Fibroblast of the aortic adventitia (primary cell): ENCODE data around the gene PVRIG. TPM values are rescaled to one million over a fixed set of nuclear protein-coding genes. Genes with fewer than 3 reads are reported as not detected.
"Not testable (repeated sequence)": the region's sequence is repeated elsewhere in the genome, so short reads cannot be mapped to it uniquely, and the experiment has no call there.

Experiments
- DNase-seq: peaks from one replicate; pipeline ENCODE4 v3.0.0-alpha.2; 2010; ENCODE audit warnings: low read depth
- H3K4me3 ChIP-seq: 2 replicates; pipeline ENCODE4 v1.5.1; 2011; ENCODE audit warnings: low read depth, mild to moderate bottlenecking, control low read depth, low read length, moderate library complexity
- total RNA-seq: library from RNA; depleted of rRNA; stranded (reverse); fragments of >200 nt; gene quantifications from 2 replicates; pipeline ENCODE4 v1.2.3, GENCODE V29; 2012; ENCODE audit warnings: low replicate concordance
- TF ChIP-seq, protein P1 (sequence below): IDR thresholded peaks from 2 replicates; pipeline ENCODE4 v1.5.1; 2011; ENCODE audit warnings: mild to moderate bottlenecking, low read length, control low read depth, inconsistent platforms; ENCODE audit not compliant: insufficient read depth

The PVRIG gene
- total RNA-seq, 1 donor: not detected

DNA sequence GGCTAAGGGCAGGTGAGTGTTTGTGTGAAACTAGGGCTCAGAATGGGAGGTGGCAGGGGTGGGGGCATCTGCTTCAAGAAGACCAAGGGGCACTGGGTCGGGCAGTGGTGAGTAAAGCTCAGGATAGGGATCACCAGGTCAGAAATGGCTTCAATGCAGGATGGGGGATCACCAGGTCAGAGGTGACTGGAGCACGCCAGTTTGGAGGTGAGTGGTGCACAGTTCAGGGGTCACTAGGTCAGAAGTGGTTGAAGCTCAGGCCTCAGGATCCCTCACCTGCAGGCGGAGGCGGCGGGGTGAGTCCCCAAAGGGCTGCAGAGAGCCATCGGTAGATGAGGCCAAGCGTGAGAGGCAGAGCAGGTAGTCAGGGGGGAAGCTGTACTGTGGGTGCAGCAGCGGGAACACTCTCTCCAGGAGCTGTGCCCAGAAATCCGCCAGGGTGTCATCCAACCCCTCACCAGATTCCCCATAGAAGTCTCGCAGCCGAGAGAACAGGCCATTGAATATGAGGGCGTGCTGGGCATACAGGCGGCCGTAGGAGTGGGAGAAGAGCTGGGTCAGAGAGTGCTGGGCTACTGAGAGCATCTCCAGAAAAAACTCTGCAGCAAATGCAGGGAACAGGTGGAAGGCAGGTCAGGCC lies 44.3 kb upstream of the PVRIG start:
- no peak for DNase-seq
- TF ChIP-seq, protein P1, sequence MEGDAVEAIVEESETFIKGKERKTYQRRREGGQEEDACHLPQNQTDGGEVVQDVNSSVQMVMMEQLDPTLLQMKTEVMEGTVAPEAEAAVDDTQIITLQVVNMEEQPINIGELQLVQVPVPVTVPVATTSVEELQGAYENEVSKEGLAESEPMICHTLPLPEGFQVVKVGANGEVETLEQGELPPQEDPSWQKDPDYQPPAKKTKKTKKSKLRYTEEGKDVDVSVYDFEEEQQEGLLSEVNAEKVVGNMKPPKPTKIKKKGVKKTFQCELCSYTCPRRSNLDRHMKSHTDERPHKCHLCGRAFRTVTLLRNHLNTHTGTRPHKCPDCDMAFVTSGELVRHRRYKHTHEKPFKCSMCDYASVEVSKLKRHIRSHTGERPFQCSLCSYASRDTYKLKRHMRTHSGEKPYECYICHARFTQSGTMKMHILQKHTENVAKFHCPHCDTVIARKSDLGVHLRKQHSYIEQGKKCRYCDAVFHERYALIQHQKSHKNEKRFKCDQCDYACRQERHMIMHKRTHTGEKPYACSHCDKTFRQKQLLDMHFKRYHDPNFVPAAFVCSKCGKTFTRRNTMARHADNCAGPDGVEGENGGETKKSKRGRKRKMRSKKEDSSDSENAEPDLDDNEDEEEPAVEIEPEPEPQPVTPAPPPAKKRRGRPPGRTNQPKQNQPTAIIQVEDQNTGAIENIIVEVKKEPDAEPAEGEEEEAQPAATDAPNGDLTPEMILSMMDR: no peak
- H3K4me3 ChIP-seq: no peak overlapping the region

DNA sequence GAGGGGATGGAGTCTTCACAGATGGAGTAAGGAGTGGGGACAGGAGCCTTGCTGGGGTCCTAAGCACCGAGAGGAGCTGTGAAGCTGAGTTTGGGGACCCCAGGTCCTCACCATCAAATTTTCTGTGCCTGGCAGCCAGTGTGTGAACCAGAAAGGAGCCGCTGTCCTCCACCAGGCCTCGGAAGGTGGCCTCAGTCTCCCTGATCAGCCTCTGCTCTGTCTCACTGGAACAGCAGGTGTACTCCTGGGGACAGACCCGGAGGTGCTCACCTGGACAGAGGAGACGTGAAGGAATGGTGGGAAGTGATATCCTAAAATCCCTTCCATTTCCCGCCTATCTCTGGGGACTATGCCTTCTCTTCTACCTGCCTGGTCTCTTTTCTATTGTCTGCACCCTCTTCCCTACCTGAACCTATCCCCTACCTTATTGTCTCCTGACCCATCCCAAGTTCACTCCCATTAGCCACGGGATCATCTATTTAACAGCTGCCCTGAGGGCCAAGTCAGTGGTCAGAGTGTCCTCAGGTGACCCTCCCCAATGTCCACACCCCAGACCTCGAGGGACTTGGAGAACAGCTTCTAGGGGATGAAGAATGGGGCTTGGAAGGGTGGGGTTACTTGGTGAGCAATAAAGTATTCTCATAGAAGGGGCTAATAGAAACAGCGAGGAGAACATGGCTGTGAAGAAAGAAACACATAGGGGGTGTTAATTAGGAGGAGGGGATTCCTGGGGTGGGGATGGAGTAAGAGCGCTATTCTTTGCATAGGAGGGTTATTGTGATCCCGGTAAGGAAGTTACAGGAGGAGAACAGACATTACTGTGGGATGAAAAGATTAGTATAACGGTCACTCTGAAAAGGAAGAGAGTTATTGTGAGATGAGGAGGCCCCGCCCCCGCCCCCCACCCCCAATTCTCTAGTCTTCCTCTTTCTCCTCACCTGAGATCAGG lies 43.4 kb upstream of the PVRIG start:
- no peak for DNase-seq
- TF ChIP-seq, protein P1: no peak
- peak overlapping the region; percentile 80 for H3K4me3 ChIP-seq

DNA sequence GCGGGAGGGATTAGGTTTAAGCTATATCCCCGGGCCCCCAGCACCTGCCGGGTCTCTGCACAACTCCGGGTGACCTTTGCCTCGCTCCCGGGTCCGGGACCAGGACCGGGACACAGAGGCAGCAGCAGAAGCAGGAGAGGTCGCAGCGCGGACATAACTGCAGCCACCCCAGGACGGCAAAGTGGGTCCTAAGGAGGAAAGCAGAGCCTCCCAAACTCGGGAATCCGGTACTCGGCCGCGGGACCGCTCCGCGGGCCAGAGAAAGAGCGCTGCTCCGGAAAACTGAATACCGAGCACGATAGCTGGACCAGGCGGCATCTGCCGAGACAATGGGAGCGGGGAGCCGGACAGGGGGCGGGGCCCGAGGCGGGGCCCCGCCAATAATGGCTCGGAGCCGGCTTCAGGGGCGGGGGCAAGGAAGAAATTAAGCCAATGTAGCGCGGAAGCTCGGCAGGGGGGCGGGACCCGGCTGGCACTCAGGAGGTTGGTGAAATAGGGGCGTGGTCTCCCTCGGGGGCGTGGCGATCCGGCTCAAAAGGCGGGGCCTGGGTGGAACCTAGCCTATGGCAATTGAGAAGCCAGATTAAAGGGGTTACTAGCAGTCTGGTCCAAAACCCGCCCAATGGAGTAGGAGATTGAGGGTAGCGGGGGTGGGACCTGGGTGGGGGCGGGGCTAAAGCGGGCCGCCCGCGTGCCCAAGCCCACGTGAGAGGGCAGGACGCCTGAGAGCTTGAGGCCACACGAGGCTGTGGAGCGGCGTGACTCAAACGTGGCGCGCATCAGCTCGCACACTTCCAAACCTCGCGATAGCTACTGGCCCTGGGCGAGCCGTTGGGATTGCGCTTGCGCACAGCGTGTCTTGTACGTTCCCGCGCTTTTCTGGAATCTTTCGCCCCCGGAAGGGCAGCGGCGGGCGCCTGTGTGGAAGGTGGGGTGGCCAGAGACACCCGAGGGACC lies 42.4 kb upstream of the PVRIG start, which contains the start of the genes GPC2 and STAG3:
TSS of gene GPC2 (minus strand) at position 337 of the 957 bp plus-strand sequence. CDS start at position 155, 182 bp downstream.
TSS of gene STAG3 (plus strand) at position 874 of the 957 bp plus-strand sequence. CDS start 2,639 bp downstream, outside the sequence.
- DNase-seq: peak; percentile 96
- peak within 1 kb of the TSS; percentile 80 for H3K4me3 ChIP-seq
- TF ChIP-seq, protein P1: no peak

DNA sequence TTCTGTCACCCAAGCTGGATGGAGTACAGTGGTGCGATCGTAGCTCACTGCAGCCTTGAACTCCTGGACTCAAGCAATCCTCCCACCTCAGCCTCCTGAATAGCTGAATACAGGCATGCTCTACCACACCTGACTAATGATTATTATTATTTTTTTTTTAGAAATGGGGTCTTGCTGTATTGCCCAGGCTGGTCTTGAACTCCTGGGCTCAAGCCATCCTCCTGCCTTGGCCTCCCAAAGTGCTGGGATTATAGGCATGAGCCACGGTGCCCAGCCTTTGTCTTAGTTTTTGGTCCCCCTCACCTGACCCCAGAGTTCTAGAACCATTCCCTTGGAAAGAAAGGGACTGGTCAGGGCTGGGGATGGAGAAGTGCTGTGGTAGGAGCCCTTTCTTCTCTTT lies 39.7 kb upstream of the PVRIG start:
- DNase-seq, H3K4me3 ChIP-seq: not testable (repeated sequence)

DNA sequence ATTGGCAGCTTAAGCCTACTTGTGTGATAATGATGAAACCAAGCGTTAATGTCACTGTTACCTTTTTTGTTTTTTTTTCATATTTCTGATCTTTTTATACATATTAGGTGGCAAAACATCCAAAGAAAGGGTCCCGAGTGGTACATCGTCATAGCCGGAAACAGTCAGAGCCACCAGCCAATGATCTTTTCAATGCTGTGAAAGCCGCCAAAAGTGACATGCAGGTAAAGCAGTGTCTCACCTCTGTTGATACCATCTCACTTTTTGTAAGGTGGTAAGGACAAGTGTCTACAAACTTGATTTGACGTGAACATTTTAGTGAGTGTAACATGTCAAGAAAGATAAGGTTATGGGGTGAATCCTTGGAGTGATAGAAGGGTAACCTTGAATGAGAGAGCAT lies 37.1 kb upstream of the PVRIG start:
- H3K4me3 ChIP-seq, DNase-seq: not testable (repeated sequence)

DNA sequence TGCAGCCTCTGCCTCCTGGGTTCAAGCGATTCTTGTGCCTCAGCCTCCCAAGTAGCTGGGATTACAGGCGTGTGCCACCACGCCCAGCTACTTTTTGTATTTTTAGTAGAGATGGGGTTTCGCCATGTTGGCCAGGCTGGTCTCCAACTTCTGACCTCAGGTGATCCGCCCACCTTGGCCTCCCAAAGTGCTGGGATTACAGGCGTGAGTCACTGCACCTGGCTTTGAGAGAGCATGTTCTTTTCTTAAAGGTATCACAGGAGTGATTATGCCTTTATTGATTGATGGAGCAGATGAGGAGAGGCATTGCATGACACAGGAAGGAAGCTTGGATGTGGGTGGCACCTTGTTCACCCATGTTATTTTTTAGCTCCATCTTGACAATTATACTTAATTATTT lies 36.7 kb upstream of the PVRIG start:
- DNase-seq, H3K4me3 ChIP-seq: not testable (repeated sequence)

DNA sequence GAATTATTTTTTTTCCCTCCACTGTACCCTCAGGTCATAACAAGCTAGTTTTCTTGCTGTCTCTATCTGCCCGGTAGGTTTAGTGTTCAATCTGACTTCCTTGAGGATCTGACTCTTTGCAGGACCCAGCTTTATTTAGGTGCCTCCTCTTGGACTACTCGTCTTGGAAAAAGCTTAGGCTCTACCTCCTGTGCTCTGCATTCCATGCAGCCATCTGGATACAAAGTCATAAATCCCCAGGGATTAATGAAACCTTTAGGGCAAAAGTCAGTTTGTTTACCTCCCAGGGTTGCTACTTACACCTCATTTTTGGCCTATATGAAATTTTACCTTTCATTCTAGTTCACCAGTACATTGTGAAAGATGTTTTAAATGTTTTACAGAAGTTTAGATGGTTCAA lies 34.0 kb upstream of the PVRIG start:
- no peak overlapping the region for H3K4me3 ChIP-seq
- DNase-seq: no peak
- TF ChIP-seq, protein P1: no peak

DNA sequence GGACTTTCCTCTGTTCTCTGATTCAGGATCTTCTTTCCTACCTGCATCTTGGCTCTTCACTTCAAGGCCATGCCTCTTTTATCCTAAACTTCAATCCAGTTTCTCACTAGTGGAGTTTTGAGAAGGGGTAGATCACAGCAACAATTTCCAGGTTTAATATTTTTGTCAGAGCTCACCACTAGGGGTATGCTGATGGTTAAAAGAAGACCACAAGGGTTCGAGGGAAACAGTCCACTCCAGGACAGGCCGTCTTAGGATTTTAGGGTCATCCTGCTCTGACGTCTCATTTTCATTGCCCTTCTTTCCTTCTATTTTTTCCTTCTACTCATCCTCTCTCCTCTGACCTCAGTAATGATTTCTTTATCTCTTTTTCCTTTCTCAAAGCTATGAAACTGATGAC lies 30.7 kb upstream of the PVRIG start:
- TF ChIP-seq, protein P1: no peak
- DNase-seq: no peak
- H3K4me3 ChIP-seq: no peak overlapping the region
